GM12878 (cell line): Measurements from ENCODE around the gene OMG. TPM values are rescaled to one million over a fixed set of nuclear protein-coding genes. Genes with fewer than 3 reads are reported as not detected.

Source experiments
- polyA plus RNA-seq, 11 experiments: library from polyadenylated mRNA; depleted of rRNA in 4 of 11; unstranded in 6 of 11; stranded (reverse) in 5 of 11; fragments of >200 nt; fragmentation: Nextera tagmentation in 4 of 11; fragmentation: Illumina TruSeq in 1 of 11; extraction: Ambion mirVana in 4 of 11; extraction: Trizol in 1 of 11; gene quantifications; 1 replicate in 1 of 11; 2 replicates in 10 of 11; pipeline versions ENCODE4 v1.2.1 to v1.2.3, GENCODE V29; 2011 to 2016; ENCODE audit warnings: inconsistent platforms in 2 of 11, missing spikeins in 2 of 11, low read depth in 1 of 11
- total RNA-seq, 4 experiments: library from RNA; depleted of rRNA in 3 of 4; stranded (reverse); fragments of >200 nt in 3 of 4; fragmentation: Illumina TruSeq in 1 of 4; extraction: Trizol in 1 of 4; gene quantifications; 2 replicates each; pipeline versions ENCODE4 v1.2.1 to v1.2.3, GENCODE V29; 2013 to 2021

OMG gene
- total and polyA plus RNA-seq, 10 of the 15 experiments (the other 5 are each of a cell fraction or from before 2014, with no cell fraction given), result 0.09 to 0.96 (median 0.26) TPM

Other genes with a start within 250 kb of the OMG start
- gene NF1, start 202.3 kb downstream of the OMG start, total RNA-seq (2014; rRNA removed), result 22.3 and 24.6 TPM in 2 replicates
- 21.9 and 22.9 TPM in 2 replicates for gene NF1, start 202.3 kb downstream of the OMG start, total RNA-seq (2014; rRNA removed; fragmentation: Illumina TruSeq; extraction: Trizol)
- 26.3 and 29.4 TPM in 2 replicates for gene NF1, start 202.3 kb downstream of the OMG start, total RNA-seq (2021)
- gene NF1, start 202.3 kb downstream of the OMG start, polyA plus RNA-seq (2011; rRNA removed), result 31.8 and 34.0 TPM in 2 replicates
- gene NF1, start 202.3 kb downstream of the OMG start, polyA plus RNA-seq (2014; fragmentation: Illumina TruSeq; extraction: Trizol), result 23.1 and 32.3 TPM in 2 replicates
- 1 to 10 TPM; 2.5 to 5.6 TPM for gene NF1, start 202.3 kb downstream of the OMG start, polyA plus RNA-seq (2014; fragmentation: Nextera tagmentation; extraction: Ambion mirVana)
- gene NF1, start 202.3 kb downstream of the OMG start, polyA plus RNA-seq (2014; rRNA removed), result 9.6 and 11.3 TPM in 2 replicates
- 1 to 10 TPM; 4.3 to 4.7 TPM for gene NF1, start 202.3 kb downstream of the OMG start, polyA plus RNA-seq (2016; fragmentation: Nextera tagmentation; extraction: Ambion mirVana)
- 35.9 and 38.8 TPM in 2 replicates for gene EVI2B, start 16.8 kb upstream of the OMG start, total RNA-seq (2014; rRNA removed)
- gene EVI2B, start 16.8 kb upstream of the OMG start, total RNA-seq (2014; rRNA removed; fragmentation: Illumina TruSeq; extraction: Trizol), result 65.3 and 67.2 TPM in 2 replicates
- gene EVI2B, start 16.8 kb upstream of the OMG start, total RNA-seq (2021), result 51.0 and 52.7 TPM in 2 replicates
- gene EVI2B, start 16.8 kb upstream of the OMG start, polyA plus RNA-seq (2011; rRNA removed), result 124 and 173 TPM in 2 replicates
- 195 and 268 TPM in 2 replicates for gene EVI2B, start 16.8 kb upstream of the OMG start, polyA plus RNA-seq (2014; fragmentation: Illumina TruSeq; extraction: Trizol)
- 10 to 100 TPM; 49.2 to 64.4 TPM for gene EVI2B, start 16.8 kb upstream of the OMG start, polyA plus RNA-seq (2014; fragmentation: Nextera tagmentation; extraction: Ambion mirVana)
- gene EVI2B, start 16.8 kb upstream of the OMG start, polyA plus RNA-seq (2014; rRNA removed), result 44.8 and 51.3 TPM in 2 replicates
- 10 to 100 TPM; 26.2 to 32.0 TPM for gene EVI2B, start 16.8 kb upstream of the OMG start, polyA plus RNA-seq (2016; fragmentation: Nextera tagmentation; extraction: Ambion mirVana)
- 29.5 and 40.9 TPM in 2 replicates for gene EVI2A, start 24.4 kb upstream of the OMG start, total RNA-seq (2014; rRNA removed)
- gene EVI2A, start 24.4 kb upstream of the OMG start, total RNA-seq (2014; rRNA removed; fragmentation: Illumina TruSeq; extraction: Trizol), result 50.3 and 51.2 TPM in 2 replicates
- gene EVI2A, start 24.4 kb upstream of the OMG start, total RNA-seq (2021), result 21.4 and 22.9 TPM in 2 replicates
- gene EVI2A, start 24.4 kb upstream of the OMG start, polyA plus RNA-seq (2011; rRNA removed), result 4.6 and 10.6 TPM in 2 replicates
- gene EVI2A, start 24.4 kb upstream of the OMG start, polyA plus RNA-seq (2014; fragmentation: Illumina TruSeq; extraction: Trizol), result 41.3 and 62.5 TPM in 2 replicates
- 10 to 100 TPM; 54.5 to 78.3 TPM for gene EVI2A, start 24.4 kb upstream of the OMG start, polyA plus RNA-seq (2014; fragmentation: Nextera tagmentation; extraction: Ambion mirVana)
- 17.8 and 21.9 TPM in 2 replicates for gene EVI2A, start 24.4 kb upstream of the OMG start, polyA plus RNA-seq (2014; rRNA removed)
- gene EVI2A, start 24.4 kb upstream of the OMG start, polyA plus RNA-seq (2016; fragmentation: Nextera tagmentation; extraction: Ambion mirVana), result 10 to 100 TPM; 15.1 to 15.5 TPM
- gene RAB11FIP4, start 94.4 kb upstream of the OMG start, total RNA-seq (2014; rRNA removed), result 21.2 and 22.7 TPM in 2 replicates
- gene RAB11FIP4, start 94.4 kb upstream of the OMG start, total RNA-seq (2014; rRNA removed; fragmentation: Illumina TruSeq; extraction: Trizol), result 18.8 and 20.1 TPM in 2 replicates
- 27.0 and 28.7 TPM in 2 replicates for gene RAB11FIP4, start 94.4 kb upstream of the OMG start, total RNA-seq (2021)
- gene RAB11FIP4, start 94.4 kb upstream of the OMG start, polyA plus RNA-seq (2011; rRNA removed), result 15.9 and 18.3 TPM in 2 replicates
- 9.6 and 15.2 TPM in 2 replicates for gene RAB11FIP4, start 94.4 kb upstream of the OMG start, polyA plus RNA-seq (2014; fragmentation: Illumina TruSeq; extraction: Trizol)
- 1 to 10 TPM; 1.4 to 1.8 TPM for gene RAB11FIP4, start 94.4 kb upstream of the OMG start, polyA plus RNA-seq (2014; fragmentation: Nextera tagmentation; extraction: Ambion mirVana)
- 19.0 and 19.8 TPM in 2 replicates for gene RAB11FIP4, start 94.4 kb upstream of the OMG start, polyA plus RNA-seq (2014; rRNA removed)
- gene RAB11FIP4, start 94.4 kb upstream of the OMG start, polyA plus RNA-seq (2016; fragmentation: Nextera tagmentation; extraction: Ambion mirVana), result 10 to 100 TPM; 15.8 to 17.0 TPM